Spleen (tissue), 11 donors: ENCODE measurements around the gene SYNGR1. TPM values are rescaled to one million over a fixed set of nuclear protein-coding genes. Genes with fewer than 3 reads are reported as not detected.
A peak's percentile ranks its signal among the peaks of the same experiment; 100 is the strongest.

Source experiments
- DNase-seq: peaks from one replicate; pipeline ENCODE4 v3.0.0-alpha.2; 2020
- H3K27ac ChIP-seq, 8 donors: fragments of 200-600 bp; sonication (generic) in 7 of 8; 1 replicate in 4 of 8; 2 replicates in 4 of 8; pipeline versions ENCODE4 v1.5.0 to v1.8.0; 2016 to 2021; ENCODE audit warnings: inconsistent platforms in 4 of 8, mild to moderate bottlenecking in 4 of 8, moderate library complexity in 1 of 8
- H3K27me3 ChIP-seq, 7 donors: fragments of 200-600 bp; sonication (generic) in 6 of 7; replicated peaks in 1 of 7; 1 replicate in 4 of 7; 2 replicates in 3 of 7; pipeline versions ENCODE4 v1.5.0 to v1.8.0; 2016 to 2021; ENCODE audit warnings: inconsistent platforms in 3 of 7, mild to moderate bottlenecking in 1 of 7
- H3K36me3 ChIP-seq, 6 donors: fragments of 200-600 bp; sonication (generic) in 5 of 6; 1 replicate in 4 of 6; 2 replicates in 2 of 6; pipeline versions ENCODE4 v1.5.0 to v1.8.0; 2016 to 2021; ENCODE audit warnings: inconsistent platforms in 2 of 6
- H3K4me1 ChIP-seq, 6 donors: fragments of 200-600 bp; sonication (generic) in 5 of 6; 1 replicate in 3 of 6; 2 replicates in 3 of 6; pipeline versions ENCODE4 v1.5.0 to v1.8.0; 2016 to 2021; ENCODE audit warnings: inconsistent platforms in 3 of 6
- H3K4me3 ChIP-seq, 8 donors: fragments of 200-600 bp; sonication (generic) in 7 of 8; 1 replicate in 4 of 8; 2 replicates in 4 of 8; pipeline versions ENCODE4 v1.5.0 to v1.8.0; 2016 to 2021; ENCODE audit warnings: inconsistent platforms in 4 of 8, mild to moderate bottlenecking in 4 of 8, moderate library complexity in 2 of 8
- H3K9me3 ChIP-seq, 8 donors: fragments of 200-600 bp; sonication (generic) in 7 of 8; 1 replicate in 4 of 8; 2 replicates in 4 of 8; pipeline versions ENCODE4 v1.5.0 to v1.8.0; 2016 to 2021; ENCODE audit warnings: inconsistent platforms in 4 of 8
- POLR2A ChIP-seq, 3 donors: fragments of 450-650 bp; IDR thresholded peaks; one replicate each; pipeline ENCODE4 v1.5.1; 2017; ENCODE audit warnings: antibody characterized with exemption in 3 of 3, mild to moderate bottlenecking in 1 of 3
- POLR2AphosphoS5 ChIP-seq, 3 donors: sonication (generic); formaldehyde crosslinking; IDR thresholded peaks; one replicate each; pipeline ENCODE4 v1.5.1; 2017; ENCODE audit warnings: antibody characterized with exemption in 3 of 3
- WGBS, 5 donors: extraction: QIAGEN DNeasy Blood & Tissue Kit in 3 of 5; methylation state at CpG; one replicate each; pipeline versions ENCODE4 v1.1.5 to v1.1.7; 2013 to 2018; 5-methylcytosine and 5-hydroxymethylcytosine counted together
- intact Hi-C: fragments of 100-400 bp; cut with DNase I; formaldehyde crosslinking; loops from one replicate; pipeline ENCODE4 v1.15.0; 2023; ENCODE audit warnings: low total_unique reads
- polyA plus RNA-seq, 3 donors: library from polyadenylated mRNA; stranded (reverse); fragments of 200-250 nt; gene quantifications; one replicate each; pipeline ENCODE4 v1.2.1, GENCODE V29; 2013
- total RNA-seq, 7 donors: library from RNA; depleted of rRNA in 3 of 7; stranded (reverse); fragments of >200 nt in 3 of 7; fragmentation: NEBNext Ultra II Directional in 4 of 7; extraction: Animal tissue kit (Norgen Biotek cat#: 25700) in 4 of 7; gene quantifications; one replicate each; pipeline versions ENCODE4 v1.1.0 to v1.2.1, GENCODE V29; 2016 to 2021
- TF ChIP-seq, protein P1 (sequence below), 11 experiments: fragments of 200-600 bp in 7 of 11; fragments of 450-650 bp in 4 of 11; sonication (generic) in 4 of 11; IDR thresholded peaks in 8 of 11; conservative IDR thresholded peaks in 3 of 11; 1 replicate in 7 of 11; 2 replicates in 4 of 11; pipeline versions ENCODE4 v1.4.0 to v1.8.0; 2016 to 2021; ENCODE audit warnings: antibody characterized with exemption in 11 of 11, inconsistent platforms in 4 of 11, mild to moderate bottlenecking in 1 of 11
- donor health status: healthy with polysubstance abuse.
- donor health status: DM: no; HTN: no; CAD: no; lungs with moderate emphysema.
- donor health status: DM: no; HTN: no; CAD: no.
- donor health status: Bipolar disorder and iron deficiency.
- donor health status: healthy.
- donor health status: DM: no; HTN: no; CAD: no.
- donor health status: DM: yes; HTN: yes; CAD: no.

Gene SYNGR1
- total and polyA plus RNA-seq, 10 donors, result 8.0 to 35.1 (median 13.3) TPM

DNA sequence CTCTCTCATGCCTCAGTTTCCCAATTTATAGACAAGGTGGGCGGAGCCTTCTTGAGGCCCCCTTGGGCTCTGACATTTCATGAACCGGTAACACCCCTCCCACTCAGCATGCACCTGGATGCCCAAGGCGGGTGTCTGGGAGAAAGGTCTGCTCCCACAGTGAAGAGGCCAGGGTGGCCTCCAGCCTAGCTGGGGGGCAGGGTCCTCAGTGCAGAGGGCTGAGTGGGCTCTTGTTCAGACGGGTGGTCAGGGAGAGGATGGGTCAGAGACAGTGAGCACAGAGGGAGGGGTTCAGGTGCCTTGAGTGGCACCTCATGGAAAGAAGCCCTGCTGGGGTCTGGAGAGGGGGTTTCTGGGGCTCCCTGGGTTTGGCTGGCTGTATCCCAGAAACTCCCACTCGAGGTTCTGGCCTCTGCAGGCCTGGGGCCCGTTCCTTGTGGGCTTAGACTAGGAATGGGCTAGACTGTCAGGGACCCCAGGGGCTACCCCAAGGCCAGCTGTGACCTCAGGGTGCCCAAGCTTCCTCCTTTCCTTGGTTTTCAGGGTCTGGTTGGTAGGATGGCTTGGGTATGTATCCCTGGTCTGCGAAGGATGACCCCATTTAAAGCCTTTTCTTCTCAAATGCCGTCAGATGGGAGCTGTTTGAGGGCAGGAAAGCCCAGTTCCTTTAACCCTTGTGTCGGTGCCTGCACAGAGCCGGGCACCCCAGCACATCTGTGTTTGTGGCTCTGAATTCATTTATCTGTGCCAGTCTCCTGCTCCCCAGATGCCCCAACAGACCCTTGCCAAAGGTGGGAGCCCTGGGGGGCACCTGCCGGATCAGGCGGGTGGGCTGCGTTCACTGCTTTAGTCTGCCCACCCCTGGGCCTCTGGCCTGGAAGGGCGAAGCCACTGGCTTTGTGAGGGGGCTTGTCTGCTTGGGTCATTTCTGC lies 1.2 kb downstream of the SYNGR1 start:
- H3K9me3 ChIP-seq, result no peaks in the 10 kb centered on the region
- H3K27ac ChIP-seq, result peak overlapping the region in 6 of 8 donors; percentile 28 to 84 (median 64)
- WGBS, 5 donors, result 38 to 50% (median 41%) methylated on average over 12 to 14 of the region's 14 CpGs
- no peaks in the 10 kb centered on the region for H3K36me3 ChIP-seq
- peak overlapping the region in 7 of 8 donors; percentile 44 to 83 (median 55) for H3K4me3 ChIP-seq
- no peak for DNase-seq
- H3K4me1 ChIP-seq, result peaks cover 14 to 39% (median 35%) of the 10 kb centered on the region in 6 donors
- H3K27me3 ChIP-seq, result peaks cover 0 to 14% (median 0%) of the 10 kb centered on the region in 7 donors
- TF ChIP-seq, protein P1, sequence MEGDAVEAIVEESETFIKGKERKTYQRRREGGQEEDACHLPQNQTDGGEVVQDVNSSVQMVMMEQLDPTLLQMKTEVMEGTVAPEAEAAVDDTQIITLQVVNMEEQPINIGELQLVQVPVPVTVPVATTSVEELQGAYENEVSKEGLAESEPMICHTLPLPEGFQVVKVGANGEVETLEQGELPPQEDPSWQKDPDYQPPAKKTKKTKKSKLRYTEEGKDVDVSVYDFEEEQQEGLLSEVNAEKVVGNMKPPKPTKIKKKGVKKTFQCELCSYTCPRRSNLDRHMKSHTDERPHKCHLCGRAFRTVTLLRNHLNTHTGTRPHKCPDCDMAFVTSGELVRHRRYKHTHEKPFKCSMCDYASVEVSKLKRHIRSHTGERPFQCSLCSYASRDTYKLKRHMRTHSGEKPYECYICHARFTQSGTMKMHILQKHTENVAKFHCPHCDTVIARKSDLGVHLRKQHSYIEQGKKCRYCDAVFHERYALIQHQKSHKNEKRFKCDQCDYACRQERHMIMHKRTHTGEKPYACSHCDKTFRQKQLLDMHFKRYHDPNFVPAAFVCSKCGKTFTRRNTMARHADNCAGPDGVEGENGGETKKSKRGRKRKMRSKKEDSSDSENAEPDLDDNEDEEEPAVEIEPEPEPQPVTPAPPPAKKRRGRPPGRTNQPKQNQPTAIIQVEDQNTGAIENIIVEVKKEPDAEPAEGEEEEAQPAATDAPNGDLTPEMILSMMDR (IDR thresholded peaks at IDR 0.05 in 8 of 11, conservative IDR thresholded peaks at IDR 0.05 in 3 of 11), result no peak
- TF ChIP-seq POLR2A (IDR thresholded peaks at IDR 0.05) (no peak), POLR2AphosphoS5 (IDR thresholded peaks at IDR 0.05) (no peak)
- intact Hi-C loops, result no loop called here

DNA sequence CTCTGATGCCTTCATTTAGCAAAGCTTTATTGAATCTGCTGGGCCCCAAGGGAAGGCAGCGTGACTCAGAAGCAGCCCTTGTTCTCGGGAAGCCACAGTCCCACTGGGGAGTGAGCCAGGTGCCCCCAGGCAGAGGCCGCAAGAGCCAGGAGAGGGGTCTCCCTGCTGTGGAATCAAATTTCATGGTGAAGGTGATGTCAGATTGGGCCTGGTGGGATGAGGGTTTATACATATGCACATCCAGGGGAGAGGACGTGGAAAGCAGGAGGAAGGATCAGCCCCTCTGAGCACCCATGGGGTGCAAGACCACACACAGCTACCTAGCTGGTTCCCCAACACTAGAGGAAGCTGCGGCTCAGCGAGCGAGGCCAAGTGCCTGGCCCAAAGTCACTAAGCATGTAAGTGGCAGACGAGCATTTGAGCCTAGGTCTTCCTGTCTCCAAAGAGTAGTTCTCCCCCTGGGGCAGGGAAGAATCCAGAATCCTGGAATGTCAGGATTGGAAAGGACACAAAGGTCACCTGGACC lies 2.0 kb downstream of the SYNGR1 start:
- peaks cover 14 to 39% (median 35%) of the 10 kb centered on the region in 6 donors for H3K4me1 ChIP-seq
- H3K27ac ChIP-seq, result peak overlapping the region in 5 of 8 donors; percentile 1 to 84 (median 67)
- H3K36me3 ChIP-seq, result no peaks in the 10 kb centered on the region
- 29 to 53% (median 44%) methylated on average over 8 of the region's 8 CpGs for WGBS, 5 donors
- H3K4me3 ChIP-seq, result peak overlapping the region in 2 of 8 donors; percentile 60 to 83
- TF ChIP-seq POLR2AphosphoS5 (IDR thresholded peaks at IDR 0.05) (peak in 1 of 3 donors; percentile 66), POLR2A (IDR thresholded peaks at IDR 0.05) (no peak)
- TF ChIP-seq, protein P1 (IDR thresholded peaks at IDR 0.05 in 8 of 11, conservative IDR thresholded peaks at IDR 0.05 in 3 of 11), result no peak
- intact Hi-C loops, result no loop called here
- DNase-seq, result peak; percentile 89
- no peaks in the 10 kb centered on the region for H3K9me3 ChIP-seq
- peaks cover 0 to 14% (median 0%) of the 10 kb centered on the region in 7 donors for H3K27me3 ChIP-seq

DNA sequence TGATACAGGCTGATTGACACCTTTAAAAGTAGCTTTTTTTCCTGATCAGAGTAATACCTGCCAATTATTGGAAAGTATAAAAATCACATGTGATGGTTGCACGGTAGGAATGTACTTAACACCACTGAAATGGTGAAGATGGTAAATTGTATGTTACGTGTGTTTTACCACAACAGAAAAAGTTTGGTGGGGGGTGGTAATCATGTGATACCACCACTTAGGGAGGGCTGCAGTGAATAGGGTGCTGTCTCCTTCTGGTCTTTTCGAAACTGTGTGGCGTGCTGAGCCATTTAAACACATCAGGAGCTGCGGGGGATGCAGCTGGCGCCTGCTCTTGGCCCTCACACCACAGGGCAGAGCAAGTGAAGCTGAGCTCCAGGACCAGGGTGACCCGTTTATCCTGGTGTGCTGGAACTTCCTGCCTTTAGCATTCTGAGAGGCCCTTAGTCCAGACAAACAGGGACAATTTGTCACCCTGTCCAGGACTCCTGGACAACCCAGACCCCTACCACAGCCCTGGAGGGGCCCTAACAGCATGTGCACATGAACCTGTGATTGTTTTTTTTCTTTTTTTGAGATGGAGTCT lies 2.6 kb downstream of the SYNGR1 start:
- H3K27ac ChIP-seq, result peak overlapping the region in 3 of 8 donors; percentile 67 to 84 (median 80)
- no peaks in the 10 kb centered on the region for H3K36me3 ChIP-seq
- peaks cover 14 to 39% (median 35%) of the 10 kb centered on the region in 6 donors for H3K4me1 ChIP-seq
- H3K9me3 ChIP-seq, result no peaks in the 10 kb centered on the region
- TF ChIP-seq, protein P1 (IDR thresholded peaks at IDR 0.05 in 8 of 11, conservative IDR thresholded peaks at IDR 0.05 in 3 of 11), result no peak
- no peak for TF ChIP-seq POLR2AphosphoS5 (IDR thresholded peaks at IDR 0.05)
- TF ChIP-seq POLR2A (IDR thresholded peaks at IDR 0.05), result no peak
- no peak for DNase-seq
- peaks cover 0 to 14% (median 0%) of the 10 kb centered on the region in 7 donors for H3K27me3 ChIP-seq
- H3K4me3 ChIP-seq, result no peak overlapping the region
- intact Hi-C loops, result no loop called here
- WGBS, 5 donors, result 59 to 70% (median 65%) methylated on average over 6 to 7 of the region's 7 CpGs
